ENCODE data around the gene ANP32A.
"Not testable (repeated sequence)": the region's sequence is repeated elsewhere in the genome, so short reads cannot be mapped to it uniquely, and the experiment has no call there.

ANP32A gene

GRCh38 chr15:68820295-68821189, at the start of gene ANP32A:
Gene ANP32A, minus strand, starts transcription at chr15:68820895. Its CDS starts 144 bp downstream, at chr15:68820751.
- peak; percentile 91 for DNase-seq (ENCODE audit: low spot score)

DNA sequence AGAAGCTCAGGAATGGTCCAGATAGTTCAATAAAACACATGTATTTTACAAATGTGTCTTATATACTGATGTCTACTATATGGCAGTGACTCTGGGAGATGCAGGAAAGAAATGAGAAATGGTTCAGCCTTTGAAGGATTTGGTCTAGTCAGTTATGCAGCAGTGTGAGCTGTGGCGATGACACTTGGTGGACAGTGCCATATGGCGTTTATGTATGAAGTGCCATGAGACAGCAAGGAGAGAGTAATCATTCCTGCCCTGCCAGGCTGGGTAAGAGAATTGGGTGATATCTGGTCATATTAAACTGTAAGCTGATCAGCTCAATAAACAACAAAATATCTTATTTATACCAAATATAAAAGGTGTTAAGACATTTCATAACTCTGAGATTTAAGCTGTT, 47.6 kb upstream of the ANP32A start:
- no peak for DNase-seq (ENCODE audit: low spot score)

DNA sequence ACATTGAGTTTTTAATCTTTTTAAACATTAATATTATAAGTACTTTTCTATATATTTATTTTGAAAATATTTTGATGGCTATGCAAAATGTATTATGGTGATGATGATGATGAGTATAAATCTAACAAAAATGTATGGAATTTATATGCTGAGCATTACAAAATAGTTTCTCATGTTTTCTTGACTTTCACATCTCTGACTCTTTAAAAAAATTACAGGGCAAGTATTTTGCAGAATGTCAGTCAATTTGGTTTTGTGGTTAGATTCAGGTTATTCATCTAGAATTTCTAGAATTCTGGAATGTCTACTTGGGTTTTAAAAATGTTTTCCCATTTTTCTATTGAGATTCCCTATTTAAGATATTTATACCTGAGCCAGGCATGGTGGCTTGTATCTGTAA, 41.7 kb upstream of the ANP32A start:
- DNase-seq (ENCODE audit: low spot score), result no peak

- DNase-seq (ENCODE audit: low spot score), result not testable (repeated sequence)
These were observed 38.0 kb upstream of the ANP32A start for GRCh38 chr15:68858666-68859065.

GRCh38 chr15:68857443-68857842, 36.7 kb upstream of the ANP32A start:
- DNase-seq (ENCODE audit: low spot score), result not testable (repeated sequence)

GRCh38 chr15:68852461-68852860, 31.8 kb upstream of the ANP32A start:
- DNase-seq (ENCODE audit: low spot score), result no peak

DNA sequence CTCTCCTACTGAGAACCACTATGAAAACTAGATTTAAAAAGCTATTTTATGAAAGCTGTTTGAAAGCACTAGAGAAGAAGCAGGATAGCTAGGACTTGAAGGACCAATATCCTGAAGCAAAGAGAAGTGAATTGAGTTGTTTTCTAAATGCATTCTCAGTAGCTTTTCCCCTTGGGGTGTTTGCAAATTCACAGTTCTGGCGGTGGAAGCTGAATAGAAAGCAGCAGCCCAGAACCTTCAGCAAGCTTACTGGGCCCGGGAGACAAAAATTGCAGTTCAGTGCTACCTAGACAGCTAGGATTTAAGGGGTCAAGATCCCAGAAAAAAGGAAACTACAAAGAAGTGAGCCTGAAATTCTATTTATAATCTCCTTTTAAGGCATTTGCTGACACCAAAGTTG, 31.3 kb upstream of the ANP32A start:
- no peak for DNase-seq (ENCODE audit: low spot score)

- no peak for DNase-seq (ENCODE audit: low spot score)
These were observed 28.8 kb upstream of the ANP32A start for GRCh38 chr15:68849497-68849896.

- no peak for DNase-seq (ENCODE audit: low spot score)
These were observed 26.2 kb upstream of the ANP32A start for GRCh38 chr15:68846851-68847439.

GRCh38 chr15:68844856-68845550, 24.3 kb upstream of the ANP32A start:
- no peak for DNase-seq (ENCODE audit: low spot score)

DNA sequence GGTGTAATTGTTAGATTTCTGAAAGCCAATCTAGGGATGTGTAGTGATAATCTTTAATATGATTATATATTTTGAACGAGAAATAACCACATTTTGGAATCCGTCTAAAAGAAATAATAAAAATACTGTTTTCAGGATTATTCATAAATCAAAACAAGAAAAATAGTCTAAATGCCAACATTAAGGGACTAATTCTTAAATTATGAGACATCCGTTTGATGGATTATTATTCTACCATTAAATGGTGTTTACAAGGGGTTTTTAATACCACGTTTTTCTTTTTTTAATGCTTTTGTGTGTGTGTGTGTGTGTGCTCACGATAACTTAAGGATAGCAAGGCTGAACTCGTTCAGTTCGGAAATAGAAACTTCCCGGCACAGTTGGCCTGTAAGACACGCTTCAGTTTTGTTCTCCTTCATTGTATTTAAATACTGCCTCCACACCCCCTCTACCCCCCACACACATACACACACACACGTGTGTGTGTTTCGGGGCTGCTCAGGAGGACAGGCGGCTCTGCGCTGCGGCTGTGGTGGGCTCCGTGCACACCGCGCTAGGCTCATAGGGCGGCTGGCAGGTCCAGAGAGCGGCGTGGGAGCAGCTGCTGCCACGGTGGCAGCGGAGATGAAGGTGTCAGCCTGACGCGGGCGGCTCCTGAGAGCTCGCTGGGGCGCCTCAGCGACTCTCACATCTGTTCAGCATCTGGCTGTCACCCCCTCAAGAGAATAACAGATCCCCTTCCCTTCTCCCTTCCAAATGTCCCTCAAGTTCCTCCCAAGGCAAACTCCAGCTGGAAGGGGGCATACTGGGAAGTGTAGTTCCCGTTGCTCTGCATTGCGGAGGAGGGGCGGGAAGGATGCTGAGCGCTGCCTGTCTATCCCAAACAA, 23.0 kb upstream of the ANP32A start:
- DNase-seq (ENCODE audit: low spot score), result no peak

DNA sequence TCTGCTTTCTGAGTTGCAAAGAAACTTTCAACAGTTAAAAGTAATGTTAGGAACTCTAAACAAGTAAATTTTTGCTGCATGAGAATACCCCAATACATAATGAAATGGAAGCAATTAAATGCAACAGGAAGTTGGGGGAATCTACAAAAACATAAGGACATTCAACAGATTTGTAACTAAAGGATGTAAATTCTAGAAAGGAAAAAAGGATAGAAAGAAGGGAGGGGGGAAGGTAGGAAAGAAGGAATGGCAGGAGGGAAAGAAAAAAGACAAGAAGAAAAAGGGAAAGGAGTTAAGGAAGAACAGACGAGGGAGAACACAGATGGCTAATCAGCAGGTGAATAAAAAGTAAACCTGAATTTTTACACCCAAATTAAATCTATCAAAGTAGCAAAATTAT, 22.3 kb upstream of the ANP32A start:
- DNase-seq (ENCODE audit: low spot score), result no peak

GRCh38 chr15:68834346-68834745, 13.7 kb upstream of the ANP32A start:
- DNase-seq (ENCODE audit: low spot score), result no peak

DNA sequence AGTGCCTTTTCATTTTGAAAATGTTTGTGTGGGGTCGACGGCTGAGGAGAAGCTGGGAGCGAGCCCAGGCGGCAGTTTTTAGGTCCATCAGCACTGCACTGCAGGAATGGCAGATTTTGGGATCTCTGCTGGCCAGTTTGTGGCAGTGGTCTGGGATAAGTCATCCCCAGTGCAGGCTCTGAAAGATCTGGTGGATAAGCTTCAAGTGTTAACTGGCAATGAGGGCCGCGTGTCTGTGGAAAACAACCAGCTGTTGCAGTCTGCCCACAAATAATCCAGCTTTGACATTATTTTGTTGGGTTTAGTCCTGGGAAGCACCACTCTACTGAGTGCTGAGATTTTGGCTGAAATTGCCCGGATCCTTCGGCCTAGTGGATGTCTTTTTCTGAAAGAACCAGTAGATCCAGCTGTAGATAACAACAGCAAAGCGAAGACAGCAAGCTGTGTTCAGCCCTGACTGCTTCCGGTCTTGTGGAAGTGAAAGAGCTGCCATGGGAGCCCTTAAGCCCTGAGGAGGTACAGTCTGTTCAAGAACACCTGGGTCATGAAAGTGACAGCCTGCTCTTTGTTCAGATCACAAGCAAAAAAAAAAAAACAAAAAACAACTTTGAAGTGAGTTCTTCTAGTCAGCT, 13.1 kb upstream of the ANP32A start:
- no peak for DNase-seq (ENCODE audit: low spot score)

DNA sequence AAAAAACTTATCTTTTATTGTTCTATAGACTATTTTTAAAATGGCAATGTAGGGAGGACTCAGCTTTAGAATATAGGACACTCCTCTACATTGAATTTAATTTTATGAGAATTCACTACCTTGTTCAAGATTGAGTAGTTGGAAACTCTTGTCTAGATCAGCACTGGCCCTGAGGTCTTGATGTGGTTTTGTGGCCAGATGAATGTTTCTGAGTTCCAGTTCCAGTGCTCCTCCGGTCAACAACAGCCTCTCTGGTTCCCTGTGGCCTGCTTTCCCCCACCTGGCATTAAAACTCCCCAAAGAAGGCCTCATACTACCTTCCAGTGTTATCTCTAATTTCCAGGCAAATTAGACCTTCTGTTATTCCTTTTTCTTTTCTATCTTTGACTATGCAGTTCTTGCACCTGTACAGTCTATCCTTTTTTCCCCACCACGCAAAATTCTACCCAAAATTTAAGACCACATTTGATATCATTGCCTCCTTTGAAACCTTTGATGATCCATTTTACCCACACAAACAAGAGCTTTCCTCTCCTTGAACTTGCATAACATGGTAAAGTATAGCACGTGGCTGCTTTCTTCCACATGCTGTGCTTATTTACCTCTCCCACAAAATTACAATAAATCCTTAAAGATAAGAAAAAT, 9.6 kb upstream of the ANP32A start:
- DNase-seq (ENCODE audit: low spot score), result no peak

DNA sequence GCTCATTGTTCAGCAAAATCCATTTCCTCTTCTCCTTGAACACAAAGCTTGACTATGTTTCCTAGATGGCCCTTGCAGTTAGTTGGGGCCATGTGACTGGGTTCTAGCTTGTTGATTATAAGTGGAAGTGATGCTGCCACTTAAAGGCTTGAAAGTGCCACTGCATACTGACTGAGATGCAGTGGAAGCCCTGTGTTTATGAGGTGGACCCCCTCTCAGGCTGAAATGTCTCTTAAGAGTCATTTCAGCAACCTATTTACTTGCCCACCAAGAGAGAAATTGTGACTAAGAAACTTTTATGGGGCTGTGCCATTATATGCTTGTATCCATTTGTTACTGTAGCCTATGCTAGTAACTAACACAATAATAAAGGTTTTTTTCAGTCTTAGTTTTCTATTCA, 8.4 kb upstream of the ANP32A start:
- peak; percentile 20 for DNase-seq (ENCODE audit: low spot score)

GRCh38 chr15:68823561-68823960, 2.9 kb upstream of the ANP32A start:
- no peak for DNase-seq (ENCODE audit: low spot score)

DNA sequence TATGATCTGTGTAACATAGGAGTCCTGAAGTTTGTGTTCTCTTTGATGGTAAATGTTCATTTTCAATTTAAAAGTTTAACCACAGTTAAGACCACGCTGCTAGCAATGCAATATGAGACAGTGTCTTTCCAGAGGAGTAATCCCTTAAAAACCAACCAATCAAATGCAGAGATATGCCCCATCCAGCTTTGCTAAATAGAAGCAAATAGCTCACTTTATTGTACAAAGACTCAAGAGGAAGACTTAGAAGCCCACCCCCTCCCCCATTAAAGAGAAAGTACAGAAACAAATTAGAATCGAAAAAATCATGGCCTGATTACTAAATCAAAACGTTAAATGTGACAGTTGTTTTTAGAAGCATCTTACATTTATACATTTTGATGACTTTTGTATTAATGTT, 2.1 kb upstream of the ANP32A start:
- DNase-seq (ENCODE audit: low spot score), result no peak

DNA sequence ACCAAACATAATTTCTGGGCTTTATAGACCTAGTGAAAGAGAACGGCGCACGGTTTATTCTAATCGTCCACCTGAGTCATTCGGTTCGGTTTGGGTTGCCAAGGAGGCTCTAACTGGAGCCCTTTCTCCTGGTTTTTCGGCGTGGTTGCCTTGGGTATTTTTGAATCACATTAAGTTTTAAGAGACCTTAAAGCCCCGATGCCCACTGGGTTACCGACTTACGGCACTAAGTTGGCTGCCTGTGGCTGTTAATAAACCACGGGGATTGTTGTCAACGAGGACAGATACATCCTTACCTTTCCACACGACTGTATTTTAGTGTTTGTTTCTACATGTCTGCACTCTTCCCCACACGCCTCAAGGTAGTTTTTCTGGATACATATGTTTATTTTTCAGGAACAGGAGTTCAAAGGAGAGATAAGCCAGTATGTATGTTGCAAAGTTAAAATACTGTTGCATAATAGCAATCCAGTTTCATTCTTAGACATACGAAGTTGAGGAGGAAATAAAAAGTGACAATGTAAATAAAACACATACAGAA, 1.2 kb upstream of the ANP32A start:
- DNase-seq (ENCODE audit: low spot score), result no peak

DNA sequence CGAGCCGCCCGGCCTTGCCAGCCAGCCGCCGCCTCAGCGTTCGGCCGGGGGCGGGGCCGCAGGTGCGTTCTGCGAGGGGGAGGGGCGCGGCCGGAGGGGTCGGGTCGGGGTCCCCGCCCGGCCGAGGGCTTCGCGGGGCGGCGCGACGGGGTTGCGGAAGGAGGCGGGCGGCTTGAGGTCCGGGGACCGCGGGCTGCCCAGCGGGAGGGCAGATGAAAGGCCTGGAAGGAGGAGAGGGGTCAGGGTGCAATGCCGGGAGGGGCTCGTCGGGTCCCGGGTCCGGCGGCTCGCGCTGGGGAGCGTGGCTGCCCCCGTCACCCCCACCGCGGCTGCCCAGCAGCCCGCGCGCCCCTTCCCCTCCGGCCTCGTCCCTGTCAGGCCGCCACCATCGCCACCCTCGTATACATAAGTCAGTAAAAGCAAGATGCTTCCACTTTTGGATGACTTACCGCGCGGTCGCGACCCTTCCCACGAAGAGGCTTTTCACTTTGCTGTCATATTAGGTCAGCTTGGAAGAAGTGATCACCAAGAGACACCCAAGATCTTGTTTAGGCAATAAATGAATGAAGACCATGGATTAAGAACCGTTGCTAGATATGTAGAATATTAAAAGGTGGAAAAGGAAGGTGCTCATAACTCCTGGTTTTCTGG, 620 bp upstream of the ANP32A start:
- DNase-seq (ENCODE audit: low spot score), result no peak
